Skeletal muscle tissue (tissue), 5 donors: ENCODE results near the gene TBC1D2B. TPM values are rescaled to one million over a fixed set of nuclear protein-coding genes. Genes with fewer than 3 reads are reported as not detected.
"Not testable (repeated sequence)": the region's sequence is repeated elsewhere in the genome, so short reads cannot be mapped to it uniquely, and the experiment has no call there.

Experiments used
- H3K27ac ChIP-seq: one replicate; pipeline ENCODE4 v1.7.0; 2013; ENCODE audit warnings: mild to moderate bottlenecking, low read depth, low read length, inconsistent platforms
- H3K27me3 ChIP-seq, 3 donors: one replicate each; pipeline ENCODE4 v1.7.0; 2013; ENCODE audit warnings: low read length in 3 of 3; ENCODE audit not compliant: control insufficient read depth in 3 of 3, insufficient read depth in 3 of 3
- H3K36me3 ChIP-seq, 3 donors: one replicate each; pipeline ENCODE4 v1.7.0; 2013; ENCODE audit warnings: low read length in 3 of 3; ENCODE audit not compliant: control insufficient read depth in 3 of 3, insufficient read depth in 3 of 3
- H3K4me1 ChIP-seq, 3 donors: one replicate each; pipeline ENCODE4 v1.7.0; 2013; ENCODE audit warnings: low read length in 3 of 3, mild to moderate bottlenecking in 3 of 3; ENCODE audit not compliant: control insufficient read depth in 3 of 3, insufficient read depth in 3 of 3
- H3K4me3 ChIP-seq, 3 donors: one replicate each; pipeline ENCODE4 v1.7.0; 2013; ENCODE audit warnings: low read length in 3 of 3
- H3K9ac ChIP-seq, 3 donors: one replicate each; pipeline ENCODE4 v1.7.0; 2013; ENCODE audit warnings: low read length in 3 of 3, mild to moderate bottlenecking in 3 of 3, moderate library complexity in 2 of 3, low read depth in 1 of 3
- H3K9me3 ChIP-seq, 3 donors: one replicate each; pipeline ENCODE4 v1.7.0; 2013; ENCODE audit warnings: low read length in 3 of 3; ENCODE audit not compliant: control insufficient read depth in 3 of 3
- small RNA-seq: library from RNA; depleted of rRNA; stranded (forward); fragments of <200 nt; gene quantifications from one replicate; pipeline ENCODE3, GENCODE V24; 2014
- total RNA-seq: library from RNA; depleted of rRNA; stranded (reverse); fragments of >200 nt; gene quantifications from one replicate; pipeline ENCODE4 v1.2.3, GENCODE V29; 2014
- donor health status: Osteomylitis.

Gene TBC1D2B
- total RNA-seq, 1 donor from 2014 or later, result 30.3 TPM

DNA sequence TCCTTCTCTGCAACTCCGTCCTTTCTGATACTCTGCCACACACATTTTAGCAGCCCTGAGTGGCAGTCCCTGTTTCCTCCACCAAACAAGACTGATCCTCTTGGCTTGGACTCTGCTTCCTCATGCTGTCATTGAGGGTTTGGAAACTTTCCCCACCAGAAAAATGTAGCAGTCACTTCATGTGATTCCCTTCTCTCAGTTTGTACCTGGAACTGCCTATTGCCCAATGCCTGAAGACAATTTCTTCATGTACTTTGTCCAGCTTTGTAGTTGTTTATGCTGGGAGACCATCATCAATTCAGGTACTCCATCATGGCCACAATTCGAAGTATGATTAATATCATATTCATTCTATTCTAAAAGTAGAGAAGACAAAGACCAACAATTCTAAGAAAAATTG lies 119.5 kb downstream of the TBC1D2B start:
- H3K27me3 ChIP-seq, H3K36me3 ChIP-seq, H3K27ac ChIP-seq, H3K4me1 ChIP-seq, H3K9ac ChIP-seq, H3K4me3 ChIP-seq, H3K9me3 ChIP-seq: not testable (repeated sequence)

DNA sequence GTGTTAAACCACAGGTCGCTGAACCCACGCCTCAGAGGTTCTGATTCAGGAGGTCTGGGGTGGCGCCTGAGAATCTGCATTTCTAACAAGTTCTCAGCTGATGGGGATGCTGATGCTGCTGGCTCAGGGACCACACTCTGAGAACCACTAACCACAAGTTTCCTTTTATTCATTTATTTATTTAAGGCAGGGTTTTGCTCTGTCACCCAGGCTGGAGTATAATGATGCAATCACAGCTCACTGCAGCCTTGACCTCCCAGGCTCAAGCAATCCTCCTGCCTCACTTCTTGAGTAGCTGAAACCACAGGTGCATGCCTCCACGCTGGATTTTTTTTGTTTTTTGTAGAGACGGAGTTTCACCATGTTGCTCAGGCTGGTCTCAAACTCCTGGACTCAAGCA lies 123.6 kb downstream of the TBC1D2B start:
- not testable (repeated sequence) for H3K9ac ChIP-seq, H3K4me1 ChIP-seq, H3K9me3 ChIP-seq, H3K36me3 ChIP-seq, H3K27ac ChIP-seq, H3K4me3 ChIP-seq, H3K27me3 ChIP-seq

- H3K4me3 ChIP-seq, H3K4me1 ChIP-seq, H3K9ac ChIP-seq, H3K36me3 ChIP-seq, H3K27ac ChIP-seq, H3K27me3 ChIP-seq, H3K9me3 ChIP-seq: not testable (repeated sequence)
Observed at GRCh38 chr15:77952928-77953446, 124.5 kb downstream of the TBC1D2B start.

- not testable (repeated sequence) for H3K9me3 ChIP-seq, H3K27me3 ChIP-seq, H3K27ac ChIP-seq, H3K4me1 ChIP-seq, H3K9ac ChIP-seq, H3K4me3 ChIP-seq, H3K36me3 ChIP-seq
Observed at GRCh38 chr15:77951105-77951786, 126.3 kb downstream of the TBC1D2B start.

DNA sequence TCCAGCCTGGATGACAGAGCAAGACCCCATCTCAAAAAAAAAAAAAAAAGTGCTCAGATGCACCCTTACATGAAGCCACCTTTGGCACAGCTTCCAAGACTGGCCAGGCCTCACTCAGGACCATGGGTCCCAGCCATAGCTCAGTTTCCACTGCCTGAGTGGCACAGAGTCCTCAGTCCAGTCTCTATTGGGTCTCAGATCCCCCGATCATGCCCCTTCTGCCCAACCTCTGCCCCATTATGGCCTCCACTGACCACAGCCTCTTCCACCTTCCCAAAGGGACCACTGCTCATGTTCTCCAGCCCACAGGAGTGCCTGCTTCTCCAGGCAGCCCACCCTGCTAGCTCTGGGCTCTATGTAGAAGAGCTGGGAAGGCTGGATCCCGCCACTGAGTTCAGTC lies 127.0 kb downstream of the TBC1D2B start:
- not testable (repeated sequence) for H3K4me3 ChIP-seq, H3K9ac ChIP-seq, H3K36me3 ChIP-seq, H3K4me1 ChIP-seq, H3K27me3 ChIP-seq, H3K27ac ChIP-seq, H3K9me3 ChIP-seq

DNA sequence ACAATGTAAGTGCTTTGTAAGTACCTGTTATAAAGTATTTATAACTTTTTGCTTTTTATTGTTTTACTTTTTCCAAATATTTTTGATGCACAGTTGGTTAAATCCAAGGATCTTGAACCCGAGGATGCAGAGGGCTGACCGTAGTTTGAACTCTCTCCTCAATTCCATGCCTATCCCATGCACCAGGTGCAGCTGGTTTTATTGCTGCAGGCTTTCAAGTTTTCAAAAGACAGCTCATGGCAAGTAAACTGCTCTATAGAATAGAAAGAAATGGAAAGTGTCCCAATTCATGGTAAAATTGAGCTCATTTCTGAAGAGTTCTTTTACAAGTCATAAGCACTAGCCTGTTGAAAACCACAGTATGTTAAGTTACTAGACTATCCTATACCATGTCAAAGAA lies 131.9 kb downstream of the TBC1D2B start:
- H3K27ac ChIP-seq, result no peak overlapping the region
- no peaks in the 10 kb centered on the region for H3K27me3 ChIP-seq
- H3K9ac ChIP-seq, result no peak overlapping the region
- peaks cover 2 to 5% (median 4%) of the 10 kb centered on the region in 3 donors for H3K4me1 ChIP-seq
- no peaks in the 10 kb centered on the region for H3K36me3 ChIP-seq
- H3K4me3 ChIP-seq, result no peak overlapping the region
- no peaks in the 10 kb centered on the region for H3K9me3 ChIP-seq

Small RNAs within 50 kb of the gene (small RNA-seq; reads per million reads assigned to genes)
- gene RF00092, result not detected

Other genes starting within 250 kb of the TBC1D2B start
- not detected for gene SH2D7, start 14.8 kb upstream of the TBC1D2B start, total RNA-seq
- 6.3 TPM for gene CIB2, start 53.7 kb upstream of the TBC1D2B start, total RNA-seq
- 25.1 TPM for gene IDH3A, start 71.7 kb upstream of the TBC1D2B start, total RNA-seq
- gene ACSBG1, start 156.9 kb upstream of the TBC1D2B start, total RNA-seq, result under 0.01 TPM
- 22.4 TPM for gene DNAJA4, start 186.9 kb upstream of the TBC1D2B start, total RNA-seq
- gene SKIC8, start 221.9 kb upstream of the TBC1D2B start, total RNA-seq, result 56.9 TPM